GM13977 (cell line): ENCODE measurements around the gene CLDN19.
A peak's percentile ranks its signal among the peaks of the same experiment; 100 is the strongest.

Source experiments
- DNase-seq: peaks from one replicate; pipeline ENCODE4 v3.0.0; 2012; ENCODE audit warnings: low spot score
- CTCF ChIP-seq: IDR thresholded peaks from 2 replicates; pipeline ENCODE4 v1.5.1; 2012; ENCODE audit warnings: mild to moderate bottlenecking, control low read depth; ENCODE audit not compliant: insufficient read depth; ENCODE audit errors: extremely low read depth, missing control alignments
- in situ Hi-C: fragments of 300-500 bp; cut with MboI; formaldehyde crosslinking; loops from one replicate; pipeline ENCODE4 v1.12.0; 2022; ENCODE audit warnings: low sequenced_read_pairs, low pct_unique_long_range_greater_than_20kb, mixed read lengths, inconsistent platforms; ENCODE audit not compliant: unreplicated experiment

Gene CLDN19

GRCh38 chr1:42741706-42742105 is 1.7 kb upstream of the CLDN19 start:
- no peak for DNase-seq
- no peak for TF ChIP-seq CTCF
- in situ Hi-C loops, result loop anchor here (10.0 to 25.0 kb wide), 2 partner anchors 167 to 404 kb away; partner anchors contain the start of gene FOXJ3

GRCh38 chr1:42740851-42741580 is 980 bp upstream of the CLDN19 start:
- DNase-seq, result no peak
- TF ChIP-seq CTCF, result no peak
- in situ Hi-C loops, result loop anchor here (10.0 to 25.0 kb wide), 2 partner anchors 166 to 404 kb away; partner anchors contain the start of gene FOXJ3

GRCh38 chr1:42738678-42739226 is 1.3 kb downstream of the CLDN19 start:
- in situ Hi-C loops, result loop anchor here (25.0 kb wide), 1 partner anchor 401 kb away; the partner anchor contains the start of gene FOXJ3
- TF ChIP-seq CTCF, result no peak
- no peak for DNase-seq

- no peak for TF ChIP-seq CTCF
- no peak for DNase-seq
- in situ Hi-C loops, result loop anchor here (25.0 kb wide), 1 partner anchor 401 kb away; the partner anchor contains the start of gene FOXJ3
These were observed 1.9 kb downstream of the CLDN19 start for GRCh38 chr1:42737986-42738677.

GRCh38 chr1:42737257-42737656 is 2.8 kb downstream of the CLDN19 start:
- DNase-seq, result peak; percentile 59
- in situ Hi-C loops, result loop anchor here (25.0 kb wide), 1 partner anchor 400 kb away; the partner anchor contains the start of gene FOXJ3
- TF ChIP-seq CTCF, result peak; percentile 15

- TF ChIP-seq CTCF, result no peak
- in situ Hi-C loops, result loop anchor here (25.0 kb wide), 1 partner anchor 399 kb away; the partner anchor contains the start of gene FOXJ3
- no peak for DNase-seq
These were observed 3.4 kb downstream of the CLDN19 start for GRCh38 chr1:42736571-42737200.
